Measurements from ENCODE around the gene SKAP1. TPM values are rescaled to one million over a fixed set of nuclear protein-coding genes. Genes with fewer than 3 reads are reported as not detected.

The SKAP1 gene
- polyA plus RNA-seq, 1 of the 3 experiments (the other 2 are of a cell fraction), result not detected

DNA sequence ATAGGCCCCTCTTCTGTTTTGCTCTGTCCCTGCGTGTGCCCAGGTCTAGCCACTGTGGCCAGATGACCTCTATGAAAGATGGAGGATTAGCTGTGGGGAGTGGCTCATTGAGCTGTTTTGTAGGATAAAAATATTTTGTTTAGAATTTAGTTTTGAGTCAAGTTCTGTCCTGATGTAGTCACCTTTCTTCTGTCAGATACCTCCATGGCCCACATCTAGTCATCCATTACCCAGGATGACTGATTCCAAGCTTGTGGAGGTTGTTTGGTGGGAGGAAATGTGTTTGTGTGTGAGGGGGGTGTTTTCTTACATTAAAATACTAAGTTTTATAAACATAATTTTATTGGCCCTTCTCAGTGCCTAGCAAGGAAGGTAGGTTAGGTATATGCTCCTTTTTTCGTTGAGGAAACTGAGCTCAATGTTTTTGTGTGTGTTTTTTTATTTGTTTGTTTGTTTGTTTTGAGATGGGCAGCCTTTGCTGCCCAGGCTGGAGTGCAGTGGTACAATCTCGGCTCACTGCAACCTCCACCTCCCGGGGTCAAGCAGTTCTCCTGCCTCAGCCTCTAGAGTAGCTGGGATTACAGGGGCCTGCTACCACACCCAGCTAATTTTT lies 306.1 kb downstream of the SKAP1 start:
- no peak overlapping the region for H3K27ac ChIP-seq (ENCODE audit: low read depth in 2 of 2, low read length in 1 of 2)
- no peaks in the 10 kb centered on the region for H3K9me2 ChIP-seq
- H2AFZ ChIP-seq (ENCODE audit: low read depth), result no peak overlapping the region
- H3K9me3 ChIP-seq, result no peaks in the 10 kb centered on the region
- ChIA-PET CTCF (interaction anchor here (0.7 to 17.8 kb wide), 12 partner anchors 9 to 755 kb away, joined by 3 to 232 read pairs (median 4); partner anchors contain the start of gene CDK5RAP3), POLR2A (interaction anchor here (0.7 to 1.6 kb wide), 3 partner anchors 75 to 99 kb away, joined by 3 to 5 read pairs (median 4); partner anchors contain the start of gene NFE2L1)
- no peak for DNase-seq
- peaks cover 38 to 54% of the 10 kb centered on the region in 2 experiments for H3K36me3 ChIP-seq (replicated peaks in 1 of 2; ENCODE audit: control insufficient read depth in 1 of 2, insufficient read depth in 2 of 2, low read length in 1 of 2)
- H3F3A ChIP-seq (replicated peaks; ENCODE audit: insufficient read depth), result no peaks in the 10 kb centered on the region
- 93% methylated on average over 4 of the region's 4 CpGs for WGBS (ENCODE audit: low lambda C conversion rate)
- H3K4me1 ChIP-seq (ENCODE audit: control insufficient read depth in 1 of 2, insufficient read depth in 2 of 2, low read depth in 1 of 2, low read length in 1 of 2), result peaks cover 7 to 16% of the 10 kb centered on the region in 2 experiments; a peak in 1 of 4 replicates
- TF ChIP-seq, protein P1, sequence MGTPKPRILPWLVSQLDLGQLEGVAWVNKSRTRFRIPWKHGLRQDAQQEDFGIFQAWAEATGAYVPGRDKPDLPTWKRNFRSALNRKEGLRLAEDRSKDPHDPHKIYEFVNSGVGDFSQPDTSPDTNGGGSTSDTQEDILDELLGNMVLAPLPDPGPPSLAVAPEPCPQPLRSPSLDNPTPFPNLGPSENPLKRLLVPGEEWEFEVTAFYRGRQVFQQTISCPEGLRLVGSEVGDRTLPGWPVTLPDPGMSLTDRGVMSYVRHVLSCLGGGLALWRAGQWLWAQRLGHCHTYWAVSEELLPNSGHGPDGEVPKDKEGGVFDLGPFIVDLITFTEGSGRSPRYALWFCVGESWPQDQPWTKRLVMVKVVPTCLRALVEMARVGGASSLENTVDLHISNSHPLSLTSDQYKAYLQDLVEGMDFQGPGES (IDR thresholded peaks at IDR 0.05; ENCODE audit: low read depth, low read length), result no peak
- TF ChIP-seq ELF1 (IDR thresholded peaks at IDR 0.05), result no peak
- no peak for TF ChIP-seq FOXJ3 (CRISPR knock-in tag; IDR thresholded peaks at IDR 0.05)
- TF ChIP-seq POLR2AphosphoS5 (IDR thresholded peaks at IDR 0.05; ENCODE audit: low read depth, low read length), result no peak
- H3K9ac ChIP-seq, result no peak overlapping the region
- no peaks in the 10 kb centered on the region for H4K20me1 ChIP-seq (ENCODE audit: insufficient read depth)
- no peak overlapping the region for H3K4me3 ChIP-seq (ENCODE audit: low read depth in 2 of 2, low read length in 1 of 2)
- no peaks in the 10 kb centered on the region for H3K79me2 ChIP-seq (ENCODE audit: insufficient read depth)
- H3K27me3 ChIP-seq (ENCODE audit: insufficient read depth), result no peaks in the 10 kb centered on the region
- no peak overlapping the region for H3K4me2 ChIP-seq

DNA sequence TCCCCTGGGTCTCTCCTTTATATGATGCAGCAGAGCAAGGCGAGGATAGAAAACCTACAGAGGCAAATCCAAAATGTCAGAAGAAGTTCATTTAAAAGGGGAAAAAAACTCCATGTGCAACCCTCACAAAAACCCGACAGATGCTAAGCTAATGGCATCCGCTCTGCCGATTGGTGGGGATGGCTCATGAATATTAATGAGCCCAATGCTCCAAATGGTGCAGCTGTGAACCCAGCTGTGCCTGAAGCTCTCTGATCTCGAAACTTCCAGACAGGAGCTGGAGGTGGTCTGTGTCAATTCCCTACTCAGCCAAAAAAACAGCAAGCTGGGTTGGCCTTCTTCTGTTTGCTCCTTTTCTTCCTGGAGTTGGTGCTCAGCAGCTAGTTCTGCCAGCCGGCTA lies 306.9 kb downstream of the SKAP1 start:
- 93% methylated on average over 6 of the region's 6 CpGs for WGBS (ENCODE audit: low lambda C conversion rate)
- Histone ChIP-seq H3K79me2 (ENCODE audit: insufficient read depth) (no peaks in the 10 kb centered on the region), H3K27ac (ENCODE audit: low read depth in 2 of 2, low read length in 1 of 2) (no peak overlapping the region), H3K27me3 (ENCODE audit: insufficient read depth) (no peaks in the 10 kb centered on the region), H3K9me3 (no peaks in the 10 kb centered on the region), H3K4me2 (no peak overlapping the region), H2AFZ (ENCODE audit: low read depth) (no peak overlapping the region), H3F3A (replicated peaks; ENCODE audit: insufficient read depth) (no peaks in the 10 kb centered on the region), H3K36me3 (replicated peaks in 1 of 2; ENCODE audit: control insufficient read depth in 1 of 2, insufficient read depth in 2 of 2, low read length in 1 of 2) (peaks cover 46 to 58% of the 10 kb centered on the region in 2 experiments), H4K20me1 (ENCODE audit: insufficient read depth) (no peaks in the 10 kb centered on the region), H3K4me3 (ENCODE audit: low read depth in 2 of 2, low read length in 1 of 2) (no peak overlapping the region), H3K9ac (no peak overlapping the region), H3K9me2 (no peaks in the 10 kb centered on the region), H3K4me1 (ENCODE audit: control insufficient read depth in 1 of 2, insufficient read depth in 2 of 2, low read depth in 1 of 2, low read length in 1 of 2) (peaks cover 7 to 16% of the 10 kb centered on the region in 2 experiments; a peak in 1 of 4 replicates)
- DNase-seq, result no peak
- ChIA-PET CTCF (interaction anchor here (0.5 to 17.8 kb wide), 14 partner anchors 7 to 152 kb away, joined by 3 to 232 read pairs (median 4); partner anchors contain the start of gene CDK5RAP3), POLR2A (interaction anchor here (0.7 kb wide), 1 partner anchor 98 kb away, joined by 3 read pairs; no protein-coding TSS in a partner anchor)
- TF ChIP-seq GATA2 (CRISPR knock-in tag; IDR thresholded peaks at IDR 0.05) (no peak), RXRA (IDR thresholded peaks at IDR 0.05; ENCODE audit: borderline replicate concordance, low read depth) (no peak), TCF12 (IDR thresholded peaks at IDR 0.05) (no peak), SIN3A (IDR thresholded peaks at IDR 0.05; ENCODE audit: borderline replicate concordance, low read depth, low read length) (no peak), TEAD4 (IDR thresholded peaks at IDR 0.05; ENCODE audit: borderline replicate concordance, insufficient read depth) (no peak)

DNA sequence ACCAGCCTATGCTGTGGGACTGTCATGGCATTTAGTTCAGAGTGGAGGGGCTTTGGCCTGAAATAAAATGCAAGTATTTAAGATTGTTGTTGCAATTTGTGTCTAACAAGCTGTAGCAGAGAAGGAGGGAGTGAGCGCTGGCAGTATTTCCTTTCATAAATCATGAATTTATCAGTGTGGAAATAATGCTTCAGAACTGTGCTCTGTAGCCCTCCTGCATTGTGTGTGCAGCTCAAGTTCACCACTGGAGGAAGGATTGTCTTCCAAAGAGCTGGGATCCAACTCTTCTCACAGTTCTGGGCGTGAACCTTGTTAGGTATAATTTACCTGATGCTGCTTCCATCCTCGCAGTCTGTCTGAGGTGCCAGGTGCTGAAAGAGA lies 307.4 kb downstream of the SKAP1 start:
- no peaks in the 10 kb centered on the region for H3K9me3 ChIP-seq
- no peaks in the 10 kb centered on the region for H3F3A ChIP-seq (replicated peaks; ENCODE audit: insufficient read depth)
- no peak overlapping the region for H2AFZ ChIP-seq (ENCODE audit: low read depth)
- CTCF ChIA-PET, result interaction anchor here (0.5 to 17.8 kb wide), 9 partner anchors 8 to 152 kb away, joined by 3 to 232 read pairs (median 5); partner anchors contain the start of gene CDK5RAP3
- no peak overlapping the region for H3K4me2 ChIP-seq
- DNase-seq, result no peak
- POLR2A ChIA-PET, result no interaction called here
- no peak overlapping the region for H3K9ac ChIP-seq
- no peaks in the 10 kb centered on the region for H3K27me3 ChIP-seq (ENCODE audit: insufficient read depth)
- H3K36me3 ChIP-seq (replicated peaks in 1 of 2; ENCODE audit: control insufficient read depth in 1 of 2, insufficient read depth in 2 of 2, low read length in 1 of 2), result peaks cover 50 to 62% of the 10 kb centered on the region in 2 experiments
- no peaks in the 10 kb centered on the region for H3K79me2 ChIP-seq (ENCODE audit: insufficient read depth)
- H4K20me1 ChIP-seq (ENCODE audit: insufficient read depth), result no peaks in the 10 kb centered on the region
- H3K9me2 ChIP-seq, result no peaks in the 10 kb centered on the region
- no peak overlapping the region for H3K4me3 ChIP-seq (ENCODE audit: low read depth in 2 of 2, low read length in 1 of 2)
- 93% methylated on average over 3 of the region's 3 CpGs for WGBS (ENCODE audit: low lambda C conversion rate)
- H3K27ac ChIP-seq (ENCODE audit: low read depth in 2 of 2, low read length in 1 of 2), result no peak overlapping the region
- peaks cover 7 to 13% of the 10 kb centered on the region in 2 experiments; a peak in 1 of 4 replicates for H3K4me1 ChIP-seq (ENCODE audit: control insufficient read depth in 1 of 2, insufficient read depth in 2 of 2, low read depth in 1 of 2, low read length in 1 of 2)
- TF ChIP-seq EZH2phosphoT487 (IDR thresholded peaks at IDR 0.05; ENCODE audit: borderline replicate concordance, low read depth), result no peak
- TF ChIP-seq RXRA (IDR thresholded peaks at IDR 0.05; ENCODE audit: borderline replicate concordance, low read depth), result no peak
- no peak for TF ChIP-seq FOXJ3 (CRISPR knock-in tag; IDR thresholded peaks at IDR 0.05)
- TF ChIP-seq CHD2 (IDR thresholded peaks at IDR 0.05; ENCODE audit: low read length, partially characterized antibody), result no peak
- TF ChIP-seq EP300 (IDR thresholded peaks at IDR 0.05; ENCODE audit: borderline replicate concordance in 1 of 2, low read depth in 1 of 2, low read length in 1 of 2), result no peak
- TF ChIP-seq, protein P2, sequence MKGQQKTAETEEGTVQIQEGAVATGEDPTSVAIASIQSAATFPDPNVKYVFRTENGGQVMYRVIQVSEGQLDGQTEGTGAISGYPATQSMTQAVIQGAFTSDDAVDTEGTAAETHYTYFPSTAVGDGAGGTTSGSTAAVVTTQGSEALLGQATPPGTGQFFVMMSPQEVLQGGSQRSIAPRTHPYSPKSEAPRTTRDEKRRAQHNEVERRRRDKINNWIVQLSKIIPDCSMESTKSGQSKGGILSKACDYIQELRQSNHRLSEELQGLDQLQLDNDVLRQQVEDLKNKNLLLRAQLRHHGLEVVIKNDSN (IDR thresholded peaks at IDR 0.05; ENCODE audit: borderline replicate concordance, low read depth), result no peak
- no peak for TF ChIP-seq POLR2AphosphoS5 (IDR thresholded peaks at IDR 0.05; ENCODE audit: low read depth, low read length)
- TF ChIP-seq, protein P3, sequence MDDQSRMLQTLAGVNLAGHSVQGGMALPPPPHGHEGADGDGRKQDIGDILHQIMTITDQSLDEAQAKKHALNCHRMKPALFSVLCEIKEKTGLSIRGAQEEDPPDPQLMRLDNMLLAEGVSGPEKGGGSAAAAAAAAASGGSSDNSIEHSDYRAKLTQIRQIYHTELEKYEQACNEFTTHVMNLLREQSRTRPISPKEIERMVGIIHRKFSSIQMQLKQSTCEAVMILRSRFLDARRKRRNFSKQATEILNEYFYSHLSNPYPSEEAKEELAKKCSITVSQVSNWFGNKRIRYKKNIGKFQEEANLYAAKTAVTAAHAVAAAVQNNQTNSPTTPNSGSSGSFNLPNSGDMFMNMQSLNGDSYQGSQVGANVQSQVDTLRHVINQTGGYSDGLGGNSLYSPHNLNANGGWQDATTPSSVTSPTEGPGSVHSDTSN (IDR thresholded peaks at IDR 0.05), result no peak
- TF ChIP-seq, protein P4, sequence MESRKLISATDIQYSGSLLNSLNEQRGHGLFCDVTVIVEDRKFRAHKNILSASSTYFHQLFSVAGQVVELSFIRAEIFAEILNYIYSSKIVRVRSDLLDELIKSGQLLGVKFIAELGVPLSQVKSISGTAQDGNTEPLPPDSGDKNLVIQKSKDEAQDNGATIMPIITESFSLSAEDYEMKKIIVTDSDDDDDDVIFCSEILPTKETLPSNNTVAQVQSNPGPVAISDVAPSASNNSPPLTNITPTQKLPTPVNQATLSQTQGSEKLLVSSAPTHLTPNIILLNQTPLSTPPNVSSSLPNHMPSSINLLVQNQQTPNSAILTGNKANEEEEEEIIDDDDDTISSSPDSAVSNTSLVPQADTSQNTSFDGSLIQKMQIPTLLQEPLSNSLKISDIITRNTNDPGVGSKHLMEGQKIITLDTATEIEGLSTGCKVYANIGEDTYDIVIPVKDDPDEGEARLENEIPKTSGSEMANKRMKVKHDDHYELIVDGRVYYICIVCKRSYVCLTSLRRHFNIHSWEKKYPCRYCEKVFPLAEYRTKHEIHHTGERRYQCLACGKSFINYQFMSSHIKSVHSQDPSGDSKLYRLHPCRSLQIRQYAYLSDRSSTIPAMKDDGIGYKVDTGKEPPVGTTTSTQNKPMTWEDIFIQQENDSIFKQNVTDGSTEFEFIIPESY (IDR thresholded peaks at IDR 0.05; ENCODE audit: borderline replicate concordance, low read depth), result no peak

Measured in SK-N-SH (cell line).